HepG2 (cell line): ENCODE results near the gene INTS1.

Source experiments
- CAMTA2 ChIP-seq: sonication (generic); formaldehyde crosslinking; IDR thresholded peaks from 2 replicates; pipeline ENCODE4 v1.4.0; 2020; ENCODE audit warnings: mild to moderate bottlenecking, missing genetic modification reagents, borderline replicate concordance
- HMG20A ChIP-seq: IDR thresholded peaks from 2 replicates; pipeline ENCODE4 v1.6.1; 2016; ENCODE audit warnings: borderline replicate concordance
- NR3C1 ChIP-seq: sonication (generic); formaldehyde crosslinking; IDR thresholded peaks from 2 replicates; pipeline ENCODE4 v1.4.0; 2020; ENCODE audit warnings: missing genetic modification reagents

- no peak for TF ChIP-seq HMG20A (CRISPR knock-in tag)
- no peak for TF ChIP-seq NR3C1 (CRISPR knock-in tag)
- no peak for TF ChIP-seq CAMTA2
Measured at GRCh38 chr7:1448958-1449357, 55.2 kb downstream of the INTS1 start.
